Prostate gland (tissue), 2 donors: ENCODE results near the gene ABHD17B. TPM values are rescaled to one million over a fixed set of nuclear protein-coding genes. Genes with fewer than 3 reads are reported as not detected.

Experiments
- DNase-seq: peaks from one replicate; pipeline ENCODE4 v3.0.0-alpha.2; 2019; ENCODE audit warnings: low spot score
- H3K27ac ChIP-seq, 2 donors: fragments of 200-600 bp; sonication (generic); 2 replicates each; pipeline ENCODE4 v1.5.1; 2017 to 2019
- H3K27me3 ChIP-seq: fragments of 200-600 bp; sonication (generic); replicated peaks from 2 replicates; pipeline ENCODE4 v1.5.1; 2019; ENCODE audit not compliant: insufficient read depth
- H3K36me3 ChIP-seq, 2 donors: fragments of 200-600 bp; sonication (generic); 1 replicate in 1 of 2; 2 replicates in 1 of 2; pipeline versions ENCODE4 v1.5.1 to v1.8.1; 2017 to 2019
- H3K4me1 ChIP-seq: fragments of 200-600 bp; sonication (generic); replicated peaks from 2 replicates; pipeline ENCODE4 v1.5.1; 2019
- H3K4me3 ChIP-seq, 2 donors: fragments of 200-600 bp; sonication (generic); 2 replicates each; pipeline ENCODE4 v1.5.1; 2017 to 2019
- H3K9me3 ChIP-seq: fragments of 200-600 bp; sonication (generic); 2 replicates; pipeline ENCODE4 v1.5.1; 2017
- CTCF ChIP-seq, 4 experiments: fragments of 200-600 bp in 2 of 4; fragments of 450-650 bp in 2 of 4; sonication (generic) in 2 of 4; IDR thresholded peaks; 1 replicate in 3 of 4; 2 replicates in 1 of 4; pipeline ENCODE4 v1.5.1; 2016 to 2019; ENCODE audit warnings: antibody characterized with exemption in 4 of 4, mild to moderate bottlenecking in 2 of 4, moderate library complexity in 2 of 4
- POLR2A ChIP-seq: fragments of 450-650 bp; IDR thresholded peaks from one replicate; pipeline ENCODE4 v1.6.1; 2016; ENCODE audit warnings: antibody characterized with exemption, mild to moderate bottlenecking
- POLR2AphosphoS5 ChIP-seq: sonication (generic); formaldehyde crosslinking; IDR thresholded peaks from one replicate; pipeline ENCODE4 v1.6.1; 2017; ENCODE audit warnings: antibody characterized with exemption
- WGBS: methylation state at CpG from one replicate; pipeline ENCODE4 v1.1.5; 2018; 5-methylcytosine and 5-hydroxymethylcytosine counted together
- intact Hi-C: fragments of 100-400 bp; cut with DNase I; formaldehyde crosslinking; loops from one replicate; pipeline ENCODE4 v1.14.2; 2022
- total RNA-seq, 2 donors: library from RNA; depleted of rRNA; stranded (reverse); fragments of >200 nt; gene quantifications; one replicate each; pipeline ENCODE4 v1.1.0, GENCODE V29; 2016

ABHD17B gene
- total RNA-seq, 2 donors from 2014 or later = 31.6 to 42.4 TPM

- Histone ChIP-seq H3K27ac (no peak overlapping the region), H3K4me3 (no peak overlapping the region), H3K9me3 (no peaks in the 10 kb centered on the region), H3K4me1 (no peaks in the 10 kb centered on the region), H3K27me3 (no peaks in the 10 kb centered on the region), H3K36me3 (no peaks in the 10 kb centered on the region)
- no peak for DNase-seq
- TF ChIP-seq POLR2A (no peak), POLR2AphosphoS5 (peak; percentile 29)
- intact Hi-C loops = no loop called here
- WGBS = 14% methylated on average over 2 of the region's 2 CpGs
Measured at GRCh38 chr9:71941998-71942567, 31.1 kb upstream of the ABHD17B start.

GRCh38 chr9:71941060-71941568 is 30.1 kb upstream of the ABHD17B start:
- Histone ChIP-seq H3K9me3 (no peaks in the 10 kb centered on the region), H3K27me3 (no peaks in the 10 kb centered on the region), H3K4me1 (no peaks in the 10 kb centered on the region), H3K27ac (no peak overlapping the region), H3K4me3 (no peak overlapping the region), H3K36me3 (no peaks in the 10 kb centered on the region)
- 88% methylated on average over 2 of the region's 2 CpGs for WGBS
- intact Hi-C loops = no loop called here
- no peak for TF ChIP-seq POLR2A
- no peak for TF ChIP-seq POLR2AphosphoS5
- TF ChIP-seq CTCF (IDR thresholded peaks at IDR 0.05) = no peak
- DNase-seq = no peak

GRCh38 chr9:71937898-71938297 is 26.9 kb upstream of the ABHD17B start:
- Histone ChIP-seq H3K27ac (no peak overlapping the region), H3K36me3 (no peaks in the 10 kb centered on the region), H3K9me3 (no peaks in the 10 kb centered on the region), H3K4me3 (no peak overlapping the region), H3K4me1 (no peaks in the 10 kb centered on the region), H3K27me3 (no peaks in the 10 kb centered on the region)
- WGBS = 67% methylated on average over 1 of the region's 1 CpG
- intact Hi-C loops = no loop called here
- DNase-seq = no peak
- no peak for TF ChIP-seq POLR2AphosphoS5
- TF ChIP-seq POLR2A = no peak
- no peak for TF ChIP-seq CTCF (IDR thresholded peaks at IDR 0.05)

GRCh38 chr9:71937070-71937625 is 26.2 kb upstream of the ABHD17B start:
- H3K9me3 ChIP-seq = no peaks in the 10 kb centered on the region
- WGBS = 49% methylated on average over 4 of the region's 4 CpGs
- no peaks in the 10 kb centered on the region for H3K27me3 ChIP-seq
- no peak for TF ChIP-seq CTCF (IDR thresholded peaks at IDR 0.05)
- TF ChIP-seq POLR2A = no peak
- no peak for TF ChIP-seq POLR2AphosphoS5
- no peak overlapping the region for H3K4me3 ChIP-seq
- intact Hi-C loops = no loop called here
- peak overlapping the region; percentile 20 to 23 for H3K27ac ChIP-seq
- DNase-seq = no peak
- H3K36me3 ChIP-seq = no peaks in the 10 kb centered on the region
- H3K4me1 ChIP-seq = no peaks in the 10 kb centered on the region

- no peak for DNase-seq
- WGBS = 65% methylated on average over 1 of the region's 1 CpG
- Histone ChIP-seq H3K4me3 (no peak overlapping the region), H3K36me3 (no peaks in the 10 kb centered on the region), H3K27me3 (no peaks in the 10 kb centered on the region), H3K9me3 (no peaks in the 10 kb centered on the region), H3K27ac (no peak overlapping the region), H3K4me1 (no peaks in the 10 kb centered on the region)
- intact Hi-C loops = no loop called here
- TF ChIP-seq POLR2AphosphoS5 (no peak), POLR2A (no peak), CTCF (IDR thresholded peaks at IDR 0.05) (no peak)
Measured at GRCh38 chr9:71936066-71936465, 25.1 kb upstream of the ABHD17B start.
